HG03469 (cell line): ENCODE data around the gene PIK3R2.
"Not testable (repeated sequence)": the region's sequence is repeated elsewhere in the genome, so short reads cannot be mapped to it uniquely, and the experiment has no call there.

Source experiments
- ATAC-seq: cut with Tn5 transposase; IDR thresholded peaks from one replicate; pipeline ENCODE4 v1.9.1; 2021; ENCODE audit warnings: mild to moderate bottlenecking, moderate library complexity, moderate number of reproducible peaks; ENCODE audit not compliant: unreplicated experiment

Gene PIK3R2

GRCh38 chr19:18198374-18198773, 45.4 kb downstream of the PIK3R2 start:
- no peak for ATAC-seq

GRCh38 chr19:18202397-18202777, 49.4 kb downstream of the PIK3R2 start:
- ATAC-seq, result no peak

DNA sequence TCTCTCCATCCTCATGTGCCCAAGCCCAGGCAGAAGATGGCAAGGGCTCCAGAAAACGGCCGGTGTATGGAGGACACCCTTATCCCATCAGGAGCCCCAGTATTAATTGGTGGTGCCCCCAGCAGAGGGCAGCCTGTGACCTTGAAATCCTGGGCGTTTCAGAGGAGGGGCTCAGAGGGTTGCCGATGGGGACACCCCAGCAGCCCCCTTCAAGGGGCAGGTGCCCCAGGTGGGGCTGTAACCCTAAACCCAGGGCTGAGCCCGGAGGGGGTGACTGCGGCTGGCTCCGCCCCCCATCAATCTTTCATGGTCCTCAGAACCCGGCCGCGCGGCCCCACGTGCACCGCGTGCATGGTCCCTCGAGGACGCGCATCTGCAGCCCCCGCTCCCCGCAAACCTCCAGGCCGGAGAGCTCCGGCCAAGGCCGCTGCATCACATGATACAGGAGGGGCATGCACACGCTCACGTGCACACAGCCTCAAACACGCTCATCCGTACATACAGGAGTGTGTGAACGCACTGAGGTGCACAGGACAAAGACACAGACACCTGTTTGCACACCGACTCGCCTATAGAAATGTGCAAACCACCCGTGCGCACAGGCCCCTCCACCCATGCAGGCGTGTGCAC, 49.9 kb downstream of the PIK3R2 start:
- ATAC-seq, result no peak

DNA sequence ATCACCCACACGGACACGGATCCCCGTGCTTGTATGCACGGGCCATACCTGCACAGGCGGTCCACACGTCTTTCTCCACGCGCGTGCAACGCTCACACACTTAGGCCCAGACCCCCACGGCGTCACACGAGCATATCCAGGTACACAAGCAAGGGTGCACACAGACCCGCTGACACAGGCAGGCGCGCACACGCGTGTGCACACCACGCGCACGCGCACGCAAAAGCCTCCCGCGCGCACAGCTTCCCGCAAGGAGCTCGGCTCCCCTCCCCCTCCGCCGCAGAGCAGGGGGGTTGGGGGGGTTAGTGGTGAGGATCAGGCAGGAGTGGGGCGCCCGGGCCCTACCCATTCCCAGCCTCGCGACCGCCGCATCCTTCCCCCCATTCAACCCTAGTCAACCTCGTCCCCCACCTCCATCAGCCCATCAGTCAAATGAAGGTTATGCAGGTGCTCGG, 50.5 kb downstream of the PIK3R2 start:
- ATAC-seq, result no peak

DNA sequence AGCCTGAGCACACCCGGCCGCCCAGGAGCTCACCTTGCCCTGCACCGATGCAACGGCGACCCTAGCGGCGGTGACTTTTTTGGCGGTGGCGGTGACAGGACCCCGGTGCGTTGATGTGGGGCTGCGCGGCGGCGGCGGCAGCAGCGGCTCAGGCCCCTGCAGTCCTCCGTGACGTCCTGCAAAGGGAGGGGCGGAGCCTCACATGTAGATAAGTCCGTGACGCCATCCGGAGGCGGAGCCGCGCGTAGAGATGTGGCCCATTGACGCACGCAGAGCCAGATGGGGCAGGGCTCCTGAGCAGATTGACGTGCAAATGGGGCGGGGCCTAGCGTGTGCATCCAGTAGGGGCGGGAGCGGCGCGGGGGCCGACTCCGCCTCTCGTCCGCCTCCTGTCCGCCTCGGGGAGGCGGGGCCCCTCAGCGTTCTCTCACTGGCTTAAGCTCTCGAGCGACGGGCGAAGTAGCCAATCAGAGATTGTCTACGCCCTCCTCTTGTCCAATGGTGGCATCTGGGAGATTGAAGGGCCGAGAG, 51.0 kb downstream of the PIK3R2 start, which contains the start of gene RAB3A:
TSS of gene RAB3A (minus strand) at position 180 of the 531 bp plus-strand sequence. CDS start 1,302 bp downstream, outside the sequence.
- peak; percentile 85 for ATAC-seq

DNA sequence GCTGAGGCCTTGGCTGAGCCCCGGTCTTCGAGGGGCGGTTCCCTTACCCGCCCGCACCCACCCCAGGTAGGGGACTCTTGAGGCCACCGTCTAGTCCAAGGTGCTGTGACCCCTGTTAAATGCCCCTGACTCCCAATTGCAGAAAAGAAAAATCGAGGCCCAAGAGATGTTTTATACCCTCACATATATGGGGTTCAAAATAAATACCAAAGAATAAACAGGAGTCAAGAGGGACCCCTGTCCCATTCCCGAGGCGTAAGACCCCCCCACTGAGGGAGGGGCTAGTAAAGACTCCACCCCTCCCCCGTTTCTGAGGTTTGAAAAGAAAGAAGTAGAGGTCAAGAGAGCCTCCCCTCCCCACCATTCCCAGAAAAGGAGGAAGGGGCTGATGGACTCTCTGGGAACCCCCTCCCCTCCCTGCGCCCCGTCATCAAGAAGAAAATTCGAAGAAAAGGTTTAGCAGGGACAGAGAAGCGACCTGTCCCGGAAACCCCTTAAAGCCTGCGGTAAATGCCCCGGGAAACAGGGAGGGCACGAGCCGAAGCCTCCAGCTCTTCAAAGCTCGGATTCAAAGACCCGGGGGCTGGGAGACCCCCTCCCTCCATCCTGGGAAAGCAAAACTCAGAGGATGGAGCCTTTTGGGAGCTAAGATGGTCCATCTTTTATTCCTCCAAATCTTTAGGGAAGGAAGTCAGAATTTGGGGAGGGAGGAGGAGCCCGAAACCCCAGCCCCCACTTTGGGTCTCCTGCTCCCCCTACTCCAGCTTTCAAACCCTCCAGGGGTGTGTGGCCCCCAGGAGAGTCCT, 51.6 kb downstream of the PIK3R2 start:
- peak; percentile 1 for ATAC-seq

- ATAC-seq, result no peak
These were observed 52.4 kb downstream of the PIK3R2 start for GRCh38 chr19:18205200-18205892.

- no peak for ATAC-seq
These were observed 53.1 kb downstream of the PIK3R2 start for GRCh38 chr19:18206018-18206417.

GRCh38 chr19:18208098-18208951, 55.4 kb downstream of the PIK3R2 start:
- ATAC-seq, result no peak

GRCh38 chr19:18209912-18210311, 56.9 kb downstream of the PIK3R2 start:
- ATAC-seq, result not testable (repeated sequence)

DNA sequence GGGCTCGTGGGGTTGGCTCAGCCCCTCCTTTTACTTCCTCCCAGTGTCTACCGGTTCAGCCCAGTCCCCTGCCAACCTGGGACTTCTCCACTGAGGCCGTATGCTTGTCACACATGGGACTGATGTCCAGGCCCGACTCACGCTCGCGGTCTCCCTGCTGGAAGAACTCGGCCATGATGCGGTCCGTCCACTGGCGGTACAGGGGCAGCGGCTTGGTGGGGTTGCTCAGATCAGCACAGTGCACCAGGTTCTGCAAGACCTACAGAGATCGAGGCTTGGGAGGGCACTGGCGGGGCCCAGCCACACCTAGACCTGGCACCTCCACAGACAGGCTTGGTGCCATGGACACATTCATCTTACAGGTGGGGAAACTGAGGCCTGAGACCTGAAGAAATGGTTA, 58.7 kb downstream of the PIK3R2 start:
- ATAC-seq, result no peak

DNA sequence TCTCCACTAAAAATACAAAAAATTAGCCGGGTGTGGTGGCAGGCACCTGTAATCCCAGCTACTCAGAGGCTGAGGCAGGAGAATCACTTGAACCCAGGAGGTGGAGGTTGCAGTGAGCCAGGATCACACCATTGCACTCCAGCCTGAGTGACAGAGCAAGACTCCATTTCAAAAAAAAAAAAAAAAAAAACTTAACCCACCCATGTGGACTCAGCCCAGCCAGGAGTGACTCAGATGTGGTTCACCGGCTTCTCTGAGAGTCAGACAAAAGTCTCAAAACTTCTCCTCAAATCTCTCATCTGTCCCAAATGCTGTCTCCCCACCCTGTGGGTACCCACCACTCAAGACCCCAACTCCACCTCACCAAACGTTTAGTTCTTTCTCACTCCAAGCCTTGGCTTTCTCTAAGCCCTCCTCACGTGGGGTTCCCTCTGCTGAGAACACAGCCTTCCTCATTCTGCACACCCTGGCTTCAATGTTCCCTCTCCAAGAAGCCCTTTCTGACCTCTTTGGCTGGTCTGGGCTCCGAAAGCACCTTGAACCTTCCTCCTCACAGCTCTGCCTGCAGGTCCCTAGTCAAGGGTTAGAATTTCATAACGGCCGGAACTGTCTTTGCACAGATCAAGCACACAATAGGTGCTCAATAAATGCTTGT, 61.9 kb downstream of the PIK3R2 start:
- ATAC-seq, result no peak

DNA sequence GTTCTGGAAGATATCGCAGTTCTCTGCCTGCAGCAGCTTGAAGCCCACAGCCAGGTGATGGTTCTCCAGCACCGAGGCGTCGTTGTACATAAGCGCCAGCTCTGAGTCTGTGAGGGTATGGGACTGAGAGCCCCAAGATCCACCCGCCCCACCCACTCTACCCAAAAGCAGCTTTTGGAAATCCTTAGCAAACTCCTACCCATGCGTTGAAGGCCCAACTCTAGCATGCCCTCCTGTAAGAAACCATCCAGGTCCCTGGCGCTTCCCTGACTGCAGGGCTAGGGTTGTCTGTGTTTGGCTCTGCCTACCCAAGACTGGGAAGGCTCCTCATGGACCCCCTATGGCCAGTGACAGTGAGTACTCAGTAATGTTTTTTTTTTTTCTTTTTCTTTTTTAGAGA, 63.8 kb downstream of the PIK3R2 start:
- ATAC-seq, result no peak

- no peak for ATAC-seq
These were observed 65.2 kb downstream of the PIK3R2 start for GRCh38 chr19:18218159-18218558.

DNA sequence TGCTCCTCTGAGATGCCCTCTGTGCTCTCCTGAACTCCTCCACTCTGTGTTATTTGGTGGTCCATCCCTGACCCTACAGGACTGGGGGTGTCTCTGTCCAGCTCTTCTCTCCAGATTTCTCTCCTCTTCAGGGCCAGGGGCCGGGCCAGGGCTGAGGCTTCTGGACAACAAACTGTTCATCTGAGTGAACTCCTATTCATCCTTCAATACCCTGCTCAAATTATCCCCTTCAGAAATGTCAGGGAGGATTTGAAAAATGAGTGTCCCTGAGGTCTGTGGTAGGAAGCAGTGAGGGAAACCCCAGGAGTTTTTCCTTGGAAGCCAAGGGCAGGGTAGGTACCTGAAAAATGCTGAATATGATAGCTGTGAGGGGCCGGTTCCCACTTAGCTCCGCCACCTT, 65.6 kb downstream of the PIK3R2 start:
- ATAC-seq, result no peak
